Stimulated activated CD4-positive, alpha-beta T cell treated with anti-CD3 and anti-CD28 coated beads, Interleukin-4, amount 100 ng/mL, for 4 hours (primary cell): ENCODE measurements around the gene SLC9A7.

ENCODE experiments used
- DNase-seq, 2 experiments: peaks; one replicate each; pipeline ENCODE4 v3.0.0-alpha.2; 2020

SLC9A7 gene

GRCh38 chrX:46567388-46567787 lies 191.5 kb downstream of the SLC9A7 start:
- no peak for DNase-seq

- DNase-seq: no peak
Measured at GRCh38 chrX:46561824-46562657, 196.9 kb downstream of the SLC9A7 start.

GRCh38 chrX:46559062-46559461 lies 199.9 kb downstream of the SLC9A7 start:
- no peak for DNase-seq

- DNase-seq: no peak
Measured at GRCh38 chrX:46554942-46555341, 204.0 kb downstream of the SLC9A7 start.

- DNase-seq: no peak
Measured at GRCh38 chrX:46553935-46554334, 205.0 kb downstream of the SLC9A7 start.

- DNase-seq: no peak
Measured at GRCh38 chrX:46551494-46552128, 207.3 kb downstream of the SLC9A7 start.

- DNase-seq: no peak
Measured at GRCh38 chrX:46549914-46550313, 209.0 kb downstream of the SLC9A7 start.
